CD14-positive monocyte (primary cell): Measurements from ENCODE around the gene AVPR1B. TPM values are rescaled to one million over a fixed set of nuclear protein-coding genes. Genes with fewer than 3 reads are reported as not detected.

ENCODE experiments used
- DNase-seq, 3 donors: peaks; one replicate each; pipeline ENCODE4 v3.0.0-alpha.2; 2011 to 2022
- H2AFZ ChIP-seq: 2 replicates; pipeline ENCODE4 v1.6.0; 2012; ENCODE audit warnings: mild to moderate bottlenecking, low read depth, low read length, inconsistent platforms; ENCODE audit not compliant: insufficient read depth, poor library complexity, severe bottlenecking
- H3K27ac ChIP-seq, 2 donors: 1 replicate in 1 of 2; 2 replicates in 1 of 2; pipeline ENCODE4 v1.5.1; 2012 to 2013; ENCODE audit warnings: low read length in 2 of 2, control low read depth in 1 of 2, inconsistent platforms in 1 of 2, low read depth in 1 of 2, mild to moderate bottlenecking in 1 of 2
- H3K27me3 ChIP-seq, 2 donors: one replicate each; pipeline versions ENCODE4 v1.6.0 to v1.6.1; 2011 to 2013; ENCODE audit warnings: low read length in 2 of 2; ENCODE audit not compliant: control insufficient read depth in 2 of 2, insufficient read depth in 2 of 2
- H3K36me3 ChIP-seq, 2 donors: replicated peaks in 1 of 2; 1 replicate in 1 of 2; 2 replicates in 1 of 2; pipeline versions ENCODE4 v1.5.1 to v1.6.1; 2012 to 2013; ENCODE audit warnings: low read length in 2 of 2, control low read depth in 1 of 2, inconsistent platforms in 1 of 2, mild to moderate bottlenecking in 1 of 2; ENCODE audit not compliant: insufficient read depth in 2 of 2, control insufficient read depth in 1 of 2
- H3K4me1 ChIP-seq, 2 donors: 1 replicate in 1 of 2; 2 replicates in 1 of 2; pipeline versions ENCODE4 v1.5.1 to v1.6.1; 2012 to 2013; ENCODE audit warnings: low read length in 2 of 2, control low read depth in 1 of 2, inconsistent platforms in 1 of 2, mild to moderate bottlenecking in 1 of 2, moderate library complexity in 1 of 2; ENCODE audit not compliant: insufficient read depth in 2 of 2, control insufficient read depth in 1 of 2
- H3K4me2 ChIP-seq: replicated peaks from 2 replicates; pipeline ENCODE3; 2012; ENCODE audit warnings: low read length, moderate library complexity, mild to moderate bottlenecking; ENCODE audit not compliant: poor library complexity, severe bottlenecking; ENCODE audit errors: extremely low read depth
- H3K4me3 ChIP-seq, 3 experiments: fragments of 200-600 bp in 1 of 3; sonication (generic) in 1 of 3; replicated peaks in 1 of 3; 1 replicate in 2 of 3; 2 replicates in 1 of 3; pipeline ENCODE4 v1.5.1; 2011 to 2013; ENCODE audit warnings: low read length in 3 of 3, mild to moderate bottlenecking in 3 of 3, control low read depth in 2 of 3, low read depth in 2 of 3, inconsistent platforms in 1 of 3, moderate library complexity in 1 of 3
- H3K79me2 ChIP-seq: 2 replicates; pipeline ENCODE4 v1.6.0; 2012; ENCODE audit warnings: mild to moderate bottlenecking, control low read depth, inconsistent platforms, low read length, moderate library complexity; ENCODE audit not compliant: insufficient read depth
- H3K9ac ChIP-seq: 2 replicates; pipeline ENCODE4 v1.6.0; 2017; ENCODE audit warnings: low read length, mild to moderate bottlenecking; ENCODE audit not compliant: insufficient read depth, poor library complexity, severe bottlenecking
- H3K9me3 ChIP-seq, 2 donors: replicated peaks in 1 of 2; 1 replicate in 1 of 2; 2 replicates in 1 of 2; pipeline versions ENCODE4 v1.5.1 to v1.6.1; 2012 to 2013; ENCODE audit warnings: low read length in 2 of 2, control low read depth in 1 of 2; ENCODE audit not compliant: control insufficient read depth in 1 of 2, insufficient read depth in 1 of 2
- H4K20me1 ChIP-seq: 2 replicates; pipeline ENCODE4 v1.6.0; 2012; ENCODE audit warnings: mild to moderate bottlenecking, low read length, control low read depth, moderate library complexity; ENCODE audit not compliant: insufficient read depth
- H3K27ac Mint-ChIP-seq, 7 donors: one replicate each; pipeline ENCODE4 v1.8.0; 2020; ENCODE audit warnings: mild to moderate bottlenecking in 7 of 7, mixed read lengths in 7 of 7, moderate library complexity in 6 of 7, inconsistent platforms in 2 of 7
- H3K27me3 Mint-ChIP-seq, 3 donors: one replicate each; pipeline ENCODE4 v1.8.0; 2021 to 2022; ENCODE audit warnings: low read depth in 3 of 3, mild to moderate bottlenecking in 3 of 3, mixed read lengths in 3 of 3, moderate library complexity in 3 of 3, inconsistent platforms in 1 of 3
- H3K36me3 Mint-ChIP-seq, 2 donors: one replicate each; pipeline ENCODE4 v1.8.0; 2020; ENCODE audit warnings: mixed read lengths in 2 of 2, inconsistent platforms in 1 of 2, mild to moderate bottlenecking in 1 of 2
- H3K4me1 Mint-ChIP-seq: one replicate; pipeline ENCODE4 v1.8.0; 2020; ENCODE audit warnings: mild to moderate bottlenecking, mixed read lengths
- H3K4me3 Mint-ChIP-seq, 2 donors: one replicate each; pipeline ENCODE4 v1.8.0; 2020; ENCODE audit warnings: mild to moderate bottlenecking in 2 of 2, mixed read lengths in 2 of 2, moderate library complexity in 1 of 2
- H3K9me3 Mint-ChIP-seq, 7 donors: one replicate each; pipeline ENCODE4 v1.8.0; 2020 to 2022; ENCODE audit warnings: mixed read lengths in 7 of 7, mild to moderate bottlenecking in 6 of 7, moderate library complexity in 6 of 7, inconsistent platforms in 2 of 7
- WGBS: methylation state at CpG from one replicate; pipeline ENCODE4 v1.1.5; 2013; ENCODE audit warnings: missing lambda C conversion rate; ENCODE audit not compliant: insufficient coverage; 5-methylcytosine and 5-hydroxymethylcytosine counted together
- intact Hi-C, 2 donors: fragments of 100-400 bp; cut with micrococcal nuclease; formaldehyde crosslinking; loops; one replicate each; pipeline versions ENCODE4 v1.15.0 to v1.15.1; 2023
- polyA plus RNA-seq, 3 donors: library from polyadenylated mRNA; depleted of rRNA in 1 of 3; unstranded in 2 of 3; stranded (reverse) in 1 of 3; fragments of 300-500 nt in 2 of 3; fragments of >200 nt in 1 of 3; fragmentation: Illumina TruSeq in 2 of 3; gene quantifications; 1 replicate in 2 of 3; 2 replicates in 1 of 3; pipeline ENCODE4 v1.2.3, GENCODE V29; 2012 to 2021
- TF ChIP-seq, protein P1 (sequence below): fragments of 200-600 bp; IDR thresholded peaks from one replicate; pipeline ENCODE4 v1.8.0; 2022; ENCODE audit warnings: antibody characterized with exemption, mild to moderate bottlenecking

AVPR1B gene
- polyA plus RNA-seq, 3 donors = not detected

DNA sequence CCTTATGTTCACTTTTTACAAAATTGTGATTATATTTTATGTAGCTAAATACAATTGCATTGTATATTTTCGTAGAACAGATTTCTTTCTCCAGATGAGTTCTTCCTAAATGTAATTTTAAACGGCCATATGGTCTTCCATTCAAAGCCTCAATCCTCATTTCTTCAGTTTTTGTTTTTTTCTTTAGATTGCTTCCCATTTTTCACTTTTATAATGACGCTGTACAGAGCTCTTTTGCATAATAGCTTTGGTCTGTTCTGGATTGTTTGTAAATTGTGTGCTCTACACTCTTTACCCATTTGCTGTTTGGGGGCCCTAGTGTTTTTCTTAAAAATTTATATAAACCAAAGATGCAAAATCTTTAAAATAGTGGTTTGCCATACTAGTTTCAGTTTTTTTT, 27.8 kb downstream of the AVPR1B start:
- Mint-ChIP-seq H3K4me1 (peaks cover 10% of the 10 kb centered on the region), H3K4me3 (no peak overlapping the region), H3K36me3 (no peaks in the 10 kb centered on the region), H3K27me3 (peaks cover 0 to 2% (median 0%) of the 10 kb centered on the region in 3 donors), H3K27ac (no peak overlapping the region), H3K9me3 (peaks cover 0 to 2% (median 0%) of the 10 kb centered on the region in 7 donors)
- WGBS = no CpG with 5 or more reads among the region's 3 CpGs
- intact Hi-C loops = no loop called here
- Histone ChIP-seq H3K4me2 (no peak overlapping the region), H3K27me3 (no peaks in the 10 kb centered on the region), H3K4me1 (peaks cover 4 to 8% of the 10 kb centered on the region in 2 donors), H3K36me3 (no peaks in the 10 kb centered on the region), H3K4me3 (no peak overlapping the region), H4K20me1 (no peaks in the 10 kb centered on the region), H2AFZ (no peak overlapping the region), H3K27ac (no peak overlapping the region), H3K9me3 (no peaks in the 10 kb centered on the region), H3K9ac (no peak overlapping the region), H3K79me2 (no peaks in the 10 kb centered on the region)
- TF ChIP-seq, protein P1, sequence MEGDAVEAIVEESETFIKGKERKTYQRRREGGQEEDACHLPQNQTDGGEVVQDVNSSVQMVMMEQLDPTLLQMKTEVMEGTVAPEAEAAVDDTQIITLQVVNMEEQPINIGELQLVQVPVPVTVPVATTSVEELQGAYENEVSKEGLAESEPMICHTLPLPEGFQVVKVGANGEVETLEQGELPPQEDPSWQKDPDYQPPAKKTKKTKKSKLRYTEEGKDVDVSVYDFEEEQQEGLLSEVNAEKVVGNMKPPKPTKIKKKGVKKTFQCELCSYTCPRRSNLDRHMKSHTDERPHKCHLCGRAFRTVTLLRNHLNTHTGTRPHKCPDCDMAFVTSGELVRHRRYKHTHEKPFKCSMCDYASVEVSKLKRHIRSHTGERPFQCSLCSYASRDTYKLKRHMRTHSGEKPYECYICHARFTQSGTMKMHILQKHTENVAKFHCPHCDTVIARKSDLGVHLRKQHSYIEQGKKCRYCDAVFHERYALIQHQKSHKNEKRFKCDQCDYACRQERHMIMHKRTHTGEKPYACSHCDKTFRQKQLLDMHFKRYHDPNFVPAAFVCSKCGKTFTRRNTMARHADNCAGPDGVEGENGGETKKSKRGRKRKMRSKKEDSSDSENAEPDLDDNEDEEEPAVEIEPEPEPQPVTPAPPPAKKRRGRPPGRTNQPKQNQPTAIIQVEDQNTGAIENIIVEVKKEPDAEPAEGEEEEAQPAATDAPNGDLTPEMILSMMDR = no peak
- no peak for DNase-seq

DNA sequence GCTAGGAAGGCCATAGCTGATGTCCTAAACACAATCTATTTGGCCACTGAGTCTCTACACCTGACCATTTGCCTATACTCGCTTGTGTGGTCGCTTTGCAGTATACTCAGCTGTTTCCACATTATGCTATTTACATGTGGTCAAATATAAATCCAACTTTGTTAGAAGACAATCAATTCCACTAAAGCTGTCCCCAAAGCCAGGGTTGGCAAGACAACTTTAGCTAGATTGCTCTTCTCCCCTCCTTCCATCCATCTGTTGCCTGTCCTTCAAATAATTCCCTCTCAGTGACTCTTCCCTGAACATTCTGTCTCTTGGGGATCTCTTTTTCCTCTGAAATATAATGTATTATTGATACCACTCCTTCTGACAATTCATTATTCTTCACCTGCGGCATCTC, 30.1 kb downstream of the AVPR1B start:
- Histone ChIP-seq H3K4me1 (peaks cover 17 to 25% of the 10 kb centered on the region in 2 donors), H3K79me2 (no peaks in the 10 kb centered on the region), H3K36me3 (no peaks in the 10 kb centered on the region), H2AFZ (no peak overlapping the region), H3K27me3 (no peaks in the 10 kb centered on the region), H3K9me3 (no peaks in the 10 kb centered on the region), H3K4me2 (no peak overlapping the region), H3K27ac (no peak overlapping the region), H3K4me3 (no peak overlapping the region), H3K9ac (no peak overlapping the region), H4K20me1 (no peaks in the 10 kb centered on the region)
- H3K9me3 Mint-ChIP-seq = peaks cover 0 to 2% (median 0%) of the 10 kb centered on the region in 7 donors
- DNase-seq = no peak
- no peak overlapping the region for H3K4me3 Mint-ChIP-seq
- intact Hi-C loops = no loop called here
- no peaks in the 10 kb centered on the region for H3K36me3 Mint-ChIP-seq
- TF ChIP-seq, protein P1 = no peak
- H3K27me3 Mint-ChIP-seq = peaks cover 0 to 2% (median 0%) of the 10 kb centered on the region in 3 donors
- H3K27ac Mint-ChIP-seq = no peak overlapping the region
- WGBS = 100% methylated on average over 1 of the region's 3 CpGs
- peaks cover 19% of the 10 kb centered on the region for H3K4me1 Mint-ChIP-seq
